Cardiac fibroblast (primary cell): ENCODE data around the gene ZNF688.
"Not testable (repeated sequence)": the region's sequence is repeated elsewhere in the genome, so short reads cannot be mapped to it uniquely, and the experiment has no call there.

Source experiments
- DNase-seq, 2 donors: peaks; one replicate each; pipeline versions ENCODE4 v3.0.0 to v3.0.0-alpha.2; 2010; ENCODE audit warnings: low read depth in 2 of 2
- H3K4me3 ChIP-seq, 2 donors: replicated peaks in 1 of 2; 1 replicate in 1 of 2; 2 replicates in 1 of 2; pipeline ENCODE4 v1.5.1; 2011; ENCODE audit warnings: low read depth in 2 of 2, low read length in 2 of 2, mild to moderate bottlenecking in 2 of 2, moderate library complexity in 1 of 2
- TF ChIP-seq, protein P1 (sequence below): IDR thresholded peaks from one replicate; pipeline ENCODE4 v1.5.1; 2011; ENCODE audit warnings: low read depth, mild to moderate bottlenecking, low read length, inconsistent platforms

ZNF688 gene

DNA sequence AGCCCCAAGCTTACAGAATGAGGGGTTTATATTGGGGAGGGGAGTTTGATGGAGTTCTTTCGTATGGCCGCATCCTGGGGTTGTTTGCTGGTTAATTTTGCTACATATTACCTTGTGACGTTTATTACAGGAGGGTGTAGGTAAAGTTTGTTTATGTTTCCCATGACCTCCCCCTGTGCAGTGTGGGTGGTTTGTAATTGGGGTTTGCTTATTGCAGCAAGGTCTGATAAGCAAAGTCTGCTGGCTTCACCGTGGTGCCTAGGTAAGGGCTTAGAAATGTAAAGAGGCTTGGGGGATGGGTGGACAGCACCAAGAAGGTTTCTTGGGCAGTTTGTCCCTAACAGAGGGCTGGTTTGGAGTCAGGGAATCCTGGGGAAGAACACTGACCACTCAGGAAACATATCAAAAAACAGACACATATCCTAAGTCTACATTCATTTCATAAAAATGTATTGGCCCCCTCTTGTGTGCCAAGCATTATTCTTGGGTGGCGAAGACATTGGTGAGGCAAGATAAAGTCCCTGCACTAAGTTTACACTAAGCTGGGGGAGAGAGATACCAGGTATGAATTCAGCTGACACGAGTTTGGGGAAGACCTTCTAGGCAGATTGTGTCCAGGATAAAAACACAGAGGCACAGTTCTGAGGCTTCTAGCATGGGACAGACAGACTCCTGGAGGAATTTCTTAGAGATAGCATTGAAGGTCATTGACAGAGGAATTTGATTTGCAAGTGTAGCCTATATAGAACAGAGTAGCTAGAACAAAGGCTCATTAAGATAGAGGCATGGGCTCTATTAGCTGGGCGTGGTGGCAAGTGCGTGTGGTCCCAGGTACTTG lies 22.9 kb downstream of the ZNF688 start:
- TF ChIP-seq, protein P1, sequence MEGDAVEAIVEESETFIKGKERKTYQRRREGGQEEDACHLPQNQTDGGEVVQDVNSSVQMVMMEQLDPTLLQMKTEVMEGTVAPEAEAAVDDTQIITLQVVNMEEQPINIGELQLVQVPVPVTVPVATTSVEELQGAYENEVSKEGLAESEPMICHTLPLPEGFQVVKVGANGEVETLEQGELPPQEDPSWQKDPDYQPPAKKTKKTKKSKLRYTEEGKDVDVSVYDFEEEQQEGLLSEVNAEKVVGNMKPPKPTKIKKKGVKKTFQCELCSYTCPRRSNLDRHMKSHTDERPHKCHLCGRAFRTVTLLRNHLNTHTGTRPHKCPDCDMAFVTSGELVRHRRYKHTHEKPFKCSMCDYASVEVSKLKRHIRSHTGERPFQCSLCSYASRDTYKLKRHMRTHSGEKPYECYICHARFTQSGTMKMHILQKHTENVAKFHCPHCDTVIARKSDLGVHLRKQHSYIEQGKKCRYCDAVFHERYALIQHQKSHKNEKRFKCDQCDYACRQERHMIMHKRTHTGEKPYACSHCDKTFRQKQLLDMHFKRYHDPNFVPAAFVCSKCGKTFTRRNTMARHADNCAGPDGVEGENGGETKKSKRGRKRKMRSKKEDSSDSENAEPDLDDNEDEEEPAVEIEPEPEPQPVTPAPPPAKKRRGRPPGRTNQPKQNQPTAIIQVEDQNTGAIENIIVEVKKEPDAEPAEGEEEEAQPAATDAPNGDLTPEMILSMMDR: no peak
- no peak overlapping the region for H3K4me3 ChIP-seq
- no peak for DNase-seq

DNA sequence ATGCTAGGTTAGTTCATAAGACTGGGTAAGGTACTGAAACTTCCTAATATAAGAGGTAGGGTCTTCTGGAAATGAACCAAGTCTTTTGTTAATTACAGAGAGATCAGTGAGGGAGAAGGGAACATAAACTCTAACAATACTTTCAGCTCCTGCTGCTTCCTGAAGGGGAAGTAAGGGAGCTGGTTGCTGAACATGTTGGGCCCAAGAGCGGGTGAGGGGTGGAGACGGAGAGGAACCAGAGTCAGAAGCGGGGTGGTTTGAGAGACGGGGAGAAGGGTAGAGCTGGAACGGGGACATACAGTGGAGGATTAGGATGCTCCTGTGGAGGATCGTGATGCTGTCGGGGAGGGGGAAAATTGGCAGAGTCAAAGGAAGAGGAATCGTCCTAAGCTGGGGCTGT lies 25.4 kb downstream of the ZNF688 start:
- H3K4me3 ChIP-seq: no peak overlapping the region
- TF ChIP-seq, protein P1: no peak

DNA sequence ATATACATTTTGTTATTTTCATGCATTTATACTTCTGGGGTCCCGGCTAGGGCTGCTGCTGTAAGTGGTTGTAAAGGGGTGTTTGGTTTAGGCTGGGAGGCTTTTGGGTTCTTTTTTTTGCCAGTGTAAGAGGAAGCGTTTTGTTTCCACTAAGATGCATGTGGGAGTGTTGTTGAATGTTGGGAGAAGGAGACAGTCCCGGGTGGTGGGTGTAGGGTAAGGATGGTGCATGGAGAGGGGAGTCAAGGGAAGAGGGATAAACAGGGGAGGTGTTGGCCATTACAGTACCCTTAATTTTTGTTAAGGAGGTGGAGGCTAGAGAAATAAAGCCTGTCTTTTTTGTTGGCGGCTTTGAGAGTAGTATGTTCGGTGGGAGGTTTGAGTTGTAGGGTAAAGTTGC lies 28.4 kb downstream of the ZNF688 start:
- TF ChIP-seq, protein P1: no peak
- no peak for DNase-seq
- H3K4me3 ChIP-seq: no peak overlapping the region

More for the DNA sequence above, 25.4 kb downstream of the ZNF688 start:
- no peak for DNase-seq

DNA sequence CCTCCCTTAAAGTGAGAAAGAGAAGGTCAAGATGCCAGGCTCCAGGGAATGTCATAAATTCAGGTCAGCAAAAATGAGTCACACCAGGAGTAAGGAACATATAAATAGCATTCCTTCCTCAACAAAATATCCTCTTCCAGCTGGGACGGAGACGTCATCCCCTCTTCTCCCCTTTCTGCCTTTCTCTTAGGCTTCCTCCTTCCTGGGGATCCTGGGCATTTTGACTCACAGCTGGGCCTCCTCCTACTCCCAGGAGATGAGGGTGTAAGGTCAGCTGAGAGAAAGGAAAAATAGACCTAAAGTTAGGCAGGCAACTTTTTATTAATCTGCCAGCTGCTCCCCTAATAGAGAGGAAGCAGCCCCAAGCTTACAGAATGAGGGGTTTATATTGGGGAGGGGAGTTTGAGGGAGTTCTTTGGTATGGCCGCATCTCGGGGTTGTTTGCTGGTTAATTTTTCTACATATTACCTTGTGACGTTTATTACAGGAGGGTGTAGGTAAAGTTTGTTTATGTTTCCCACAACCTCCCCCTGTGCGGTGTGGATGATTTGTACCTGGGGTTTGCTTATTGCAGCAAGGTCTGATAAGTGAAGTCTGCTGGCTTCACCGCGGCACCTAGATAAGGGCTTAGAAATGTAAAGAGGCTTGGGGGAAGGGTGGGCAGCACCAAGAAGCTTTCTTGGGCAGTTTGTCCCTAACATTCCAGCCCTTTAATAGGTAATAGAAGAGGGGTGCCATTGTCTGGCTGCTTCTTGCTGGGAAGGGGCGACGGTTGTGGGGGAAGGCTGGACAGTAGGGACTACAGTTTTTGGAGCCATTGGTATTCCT lies 29.8 kb downstream of the ZNF688 start:
- TF ChIP-seq, protein P1: no peak
- DNase-seq: peak; percentile 79
- H3K4me3 ChIP-seq: no peak overlapping the region

DNA sequence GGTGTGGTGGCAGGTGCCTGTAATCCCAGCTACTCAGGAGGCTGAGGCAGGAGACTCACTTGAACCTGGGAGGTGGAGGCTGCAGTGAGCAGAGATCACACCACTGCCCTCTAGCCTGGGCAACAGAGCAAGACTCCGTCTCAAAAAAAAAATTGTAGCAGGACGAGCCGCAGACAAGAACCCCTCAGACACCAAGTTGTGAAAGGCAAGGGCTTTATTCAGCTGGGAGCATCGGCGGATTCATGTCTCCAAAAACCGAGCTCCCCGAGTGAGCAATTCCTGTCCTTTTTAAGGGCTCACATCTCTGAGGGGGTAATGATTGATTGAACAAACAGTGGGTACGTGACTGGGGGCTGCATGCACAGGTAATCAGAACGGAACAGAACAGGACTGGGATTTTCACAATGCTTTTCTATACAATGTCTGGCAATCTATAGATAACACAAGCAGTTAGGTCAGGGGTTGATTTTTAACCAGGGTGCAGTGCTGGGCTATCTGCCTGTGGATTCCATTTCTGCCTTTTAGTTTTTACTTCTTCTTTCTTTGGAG lies 30.5 kb downstream of the ZNF688 start:
- not testable (repeated sequence) for DNase-seq, H3K4me3 ChIP-seq

DNA sequence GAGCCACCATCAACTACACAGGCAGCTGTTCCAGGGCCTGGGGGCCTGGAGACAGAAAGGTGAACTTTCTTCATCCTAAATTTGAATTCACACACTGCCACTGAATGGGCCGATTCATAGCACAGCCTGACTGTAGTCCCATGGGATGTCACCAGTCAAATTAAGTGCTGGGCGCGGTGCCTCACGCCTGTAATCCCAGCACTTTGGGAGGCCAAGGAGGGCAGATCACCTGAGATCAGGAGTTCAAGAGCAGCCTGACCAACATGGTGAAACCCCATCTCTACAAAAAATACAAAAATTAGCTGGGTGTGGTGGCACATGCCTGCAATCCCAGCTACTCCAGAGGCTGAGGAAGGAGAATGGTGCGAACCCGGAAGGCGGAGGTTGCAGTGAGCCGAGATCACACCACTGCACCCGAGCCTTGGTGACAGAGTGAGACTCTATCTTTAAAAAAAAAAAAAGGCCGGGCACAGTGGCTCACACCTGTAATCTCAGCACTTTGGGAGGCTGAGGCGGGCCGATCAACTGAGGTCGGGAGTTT lies 31.5 kb downstream of the ZNF688 start:
- not testable (repeated sequence) for H3K4me3 ChIP-seq, DNase-seq

DNA sequence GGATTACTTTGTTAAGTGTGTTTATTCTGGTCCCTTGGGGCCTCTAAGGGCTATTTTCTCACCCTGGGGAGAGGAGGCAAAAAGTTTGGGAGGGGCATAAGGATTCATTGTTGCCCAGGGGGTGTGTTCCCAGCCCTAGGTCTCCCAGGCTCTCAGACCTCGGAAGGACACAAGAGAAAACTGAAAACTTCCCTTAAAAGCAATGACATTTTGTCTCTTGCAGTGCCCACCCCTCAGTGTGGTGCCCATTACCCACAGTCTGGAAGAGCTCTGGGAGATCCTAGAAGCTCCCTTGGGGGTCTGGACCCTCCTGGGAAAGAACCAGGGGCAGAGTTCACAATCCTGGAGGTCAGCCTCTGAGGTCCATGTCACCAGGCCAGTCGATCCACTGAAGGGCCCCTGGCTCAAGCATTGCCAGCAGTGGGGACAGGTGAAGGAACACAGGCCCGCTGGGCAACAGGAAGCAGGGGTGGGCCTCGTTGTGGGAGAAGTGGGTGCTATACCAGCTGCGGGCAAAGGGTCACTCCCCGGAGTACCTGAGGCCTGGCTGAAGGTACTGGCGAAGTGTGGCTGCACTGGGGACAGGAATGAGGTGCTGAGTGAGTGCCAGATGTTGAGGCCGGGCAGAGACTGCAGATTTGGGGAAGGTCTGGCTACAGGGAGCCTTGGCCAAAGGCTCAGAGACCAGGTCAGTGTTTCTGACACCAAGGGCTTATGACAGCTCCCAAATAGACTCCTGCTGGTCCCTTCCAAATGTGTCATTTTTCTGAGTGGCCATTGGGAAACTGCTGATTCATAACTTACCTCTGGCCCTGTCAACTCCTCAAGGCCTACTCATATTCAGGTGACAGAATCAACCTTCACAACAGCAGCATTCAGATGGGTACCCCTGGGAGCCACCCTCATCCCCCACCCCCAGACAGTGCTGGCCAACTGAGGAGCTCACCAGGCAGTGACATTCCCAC lies 32.2 kb downstream of the ZNF688 start:
- DNase-seq: no peak
- H3K4me3 ChIP-seq: no peak overlapping the region
- TF ChIP-seq, protein P1: no peak

DNA sequence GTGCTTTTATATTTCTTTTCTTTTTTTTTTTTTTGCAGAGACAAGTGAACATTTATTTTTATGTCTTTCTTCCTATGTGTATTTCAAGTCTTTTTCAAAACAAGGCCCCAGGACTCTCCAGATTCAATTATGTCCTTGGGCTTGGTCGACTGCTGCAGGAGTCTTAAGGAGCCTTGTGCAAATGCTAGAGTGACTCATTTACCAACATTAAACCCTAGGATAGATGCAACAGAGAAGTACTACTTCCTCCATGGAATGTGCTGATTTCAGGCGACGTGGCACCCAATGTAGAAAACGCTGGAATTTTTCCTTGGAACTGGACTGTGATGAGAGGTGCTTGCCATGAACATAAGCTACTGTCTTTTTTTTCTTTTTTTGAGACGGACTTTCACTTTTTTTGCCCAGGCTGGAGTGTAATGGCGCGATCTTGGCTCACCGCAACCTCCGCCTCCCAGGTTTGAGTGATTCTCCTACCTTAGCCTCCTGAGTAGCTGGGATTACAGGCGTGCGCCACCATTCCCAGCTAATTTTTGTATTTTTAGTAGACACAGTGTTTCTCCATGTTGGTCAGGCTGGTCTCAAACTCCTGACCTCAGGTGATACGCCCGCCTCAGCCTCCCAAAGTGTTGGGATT lies 35.0 kb downstream of the ZNF688 start:
- H3K4me3 ChIP-seq, DNase-seq: not testable (repeated sequence)
